NCI-H1694 treated with DMSO at 0.1 percent for 48 hours (cell line): ENCODE measurements around the gene FBXL7.

Experiments
- DNase-seq: peaks from one replicate; lab custom pipeline; 2025; lab: John Stamatoyannopoulos, UW

FBXL7 gene

DNA sequence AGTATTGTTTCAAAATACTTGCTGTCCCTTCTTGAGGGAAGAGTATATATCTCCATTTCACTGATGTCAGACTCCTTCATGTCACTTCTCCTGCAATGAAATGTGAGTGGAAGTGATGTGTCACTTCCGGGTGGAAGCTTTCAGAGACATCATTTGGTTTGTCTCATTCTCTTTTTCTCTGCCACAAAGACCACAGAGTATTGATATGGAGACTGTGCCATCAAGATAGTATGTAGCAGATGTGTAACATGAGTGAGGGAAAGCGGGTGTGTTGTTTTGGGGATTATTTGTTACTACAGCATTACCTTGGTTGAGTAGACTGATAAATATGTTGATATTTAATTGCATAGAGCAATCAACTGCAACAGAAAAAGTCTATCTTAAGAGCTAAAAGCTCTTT, 169.8 kb downstream of the FBXL7 start:
- DNase-seq, result no peak

DNA sequence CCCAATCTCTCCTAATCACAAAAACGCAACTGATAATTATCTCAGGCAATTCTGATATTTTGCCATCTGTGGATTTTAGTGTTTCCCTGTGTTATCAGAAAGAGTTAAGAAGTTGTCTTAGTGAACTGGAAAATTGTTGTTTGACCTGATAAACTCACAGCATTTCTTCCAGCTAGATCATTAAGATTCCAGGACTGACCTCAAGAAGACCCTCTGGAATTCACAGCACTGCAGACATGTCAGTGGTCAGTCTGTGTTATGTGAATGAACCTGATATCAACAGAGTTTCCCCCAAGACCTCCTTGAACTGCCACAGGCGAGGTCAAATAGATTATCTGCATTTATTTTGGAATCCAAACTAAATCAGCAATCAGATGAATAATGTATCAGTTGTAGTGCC, 174.7 kb downstream of the FBXL7 start:
- DNase-seq, result no peak

GRCh38 chr5:15676591-15676990, 176.6 kb downstream of the FBXL7 start:
- DNase-seq, result no peak

DNA sequence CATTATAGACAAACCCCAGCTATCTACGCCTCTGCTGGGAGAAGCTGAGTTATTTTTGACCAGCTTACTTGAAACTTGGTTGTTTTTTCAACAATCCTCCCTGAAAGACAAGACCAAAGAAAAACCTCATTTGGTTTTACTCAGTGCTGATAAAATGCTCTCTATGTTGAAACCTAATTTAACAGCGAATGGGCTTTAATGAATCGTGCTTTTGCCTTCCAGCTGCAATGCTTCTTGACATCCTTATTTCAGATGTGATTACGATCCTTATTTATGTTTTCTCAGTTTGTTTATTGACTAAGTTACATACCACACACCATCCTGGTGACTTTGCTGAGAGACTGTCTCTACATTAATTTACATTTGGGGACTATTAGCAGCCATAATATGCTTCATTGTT, 179.2 kb downstream of the FBXL7 start:
- DNase-seq, result no peak

DNA sequence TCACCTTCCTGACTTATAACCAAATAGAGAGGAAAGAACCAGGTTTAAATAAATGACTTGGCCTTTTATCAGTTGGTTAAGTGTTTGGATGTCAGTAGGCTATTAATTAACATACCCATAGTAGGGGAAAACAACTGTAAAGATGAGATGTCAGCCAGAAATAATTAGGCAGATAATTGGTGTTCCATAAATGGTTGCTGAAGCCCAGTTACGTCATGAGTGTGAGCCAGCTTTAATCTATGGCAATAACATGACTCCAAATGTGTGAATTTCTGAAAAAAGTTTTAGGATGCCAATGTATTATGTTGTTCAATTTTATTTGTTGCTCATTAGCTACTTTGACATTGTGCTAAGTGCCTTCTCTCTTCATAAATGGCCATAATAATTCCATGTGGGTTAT, 180.5 kb downstream of the FBXL7 start:
- no peak for DNase-seq

- DNase-seq, result no peak
Measured at GRCh38 chr5:15682122-15682521, 182.1 kb downstream of the FBXL7 start.

DNA sequence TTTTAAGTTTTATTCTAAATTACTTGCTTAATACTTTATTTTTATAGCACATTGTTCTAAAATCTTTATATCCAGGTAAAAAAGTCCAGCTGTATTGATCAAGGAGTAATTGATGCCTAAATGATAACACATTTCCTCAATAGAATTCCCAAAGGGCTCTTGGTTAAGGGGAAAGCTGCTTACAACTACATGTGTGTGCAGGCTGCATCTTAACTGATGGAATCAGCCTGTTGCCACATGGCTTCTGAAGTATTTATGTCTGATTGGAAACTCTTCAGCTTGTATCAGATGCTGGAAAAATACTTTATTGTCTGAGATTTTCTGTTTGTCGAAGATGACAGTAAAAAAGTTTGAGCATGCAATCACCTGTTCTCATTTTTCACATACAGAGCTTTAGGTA, 182.6 kb downstream of the FBXL7 start:
- DNase-seq, result no peak

GRCh38 chr5:15683332-15683731, 183.4 kb downstream of the FBXL7 start:
- no peak for DNase-seq

DNA sequence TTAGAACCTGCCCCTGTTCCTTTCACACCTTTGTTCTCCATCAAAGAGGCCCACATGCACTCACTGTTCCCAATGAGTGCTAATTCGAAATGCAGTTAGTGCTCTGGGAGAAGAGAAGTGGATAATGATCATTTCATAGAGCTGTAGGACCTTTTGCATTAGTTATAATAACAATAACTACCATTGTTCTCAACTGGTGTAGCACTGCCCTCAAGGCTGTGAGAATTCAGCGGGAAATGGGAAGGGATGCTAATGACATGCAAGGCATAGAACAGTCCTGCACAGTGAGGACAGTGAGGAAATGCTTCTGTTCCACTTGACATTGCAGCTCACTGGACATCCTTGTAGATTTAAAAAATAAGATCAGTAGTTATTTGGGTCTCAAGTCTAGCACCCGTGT, 187.4 kb downstream of the FBXL7 start:
- DNase-seq, result no peak

- no peak for DNase-seq
Measured at GRCh38 chr5:15689836-15690235, 189.9 kb downstream of the FBXL7 start.

- peak; percentile 26 for DNase-seq
Measured at GRCh38 chr5:15690611-15691010, 190.6 kb downstream of the FBXL7 start.

DNA sequence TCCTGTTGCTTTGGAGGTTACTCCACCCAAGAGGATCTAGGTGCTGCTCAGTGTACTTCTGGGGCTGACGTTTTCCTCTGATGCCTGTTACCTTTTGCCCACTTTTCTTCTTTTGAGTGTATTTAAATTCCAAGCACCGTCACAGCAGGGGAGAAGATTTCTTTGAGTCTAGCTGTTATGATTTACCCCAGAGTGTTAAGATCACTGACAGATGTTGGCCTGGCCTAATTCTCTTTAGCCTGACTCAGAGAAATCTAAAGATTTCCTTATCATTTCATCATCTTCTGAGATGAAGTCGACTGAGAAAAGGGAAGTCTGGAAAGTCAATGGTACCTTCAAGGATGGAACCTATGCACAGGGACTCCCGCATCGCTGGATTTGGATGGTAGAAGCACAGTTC, 191.5 kb downstream of the FBXL7 start:
- DNase-seq, result no peak

- DNase-seq, result no peak
Measured at GRCh38 chr5:15692706-15693381, 192.9 kb downstream of the FBXL7 start.

- no peak for DNase-seq
Measured at GRCh38 chr5:15693382-15693728, 193.4 kb downstream of the FBXL7 start.

GRCh38 chr5:15693933-15694332, 194.0 kb downstream of the FBXL7 start:
- DNase-seq, result peak; percentile 62

DNA sequence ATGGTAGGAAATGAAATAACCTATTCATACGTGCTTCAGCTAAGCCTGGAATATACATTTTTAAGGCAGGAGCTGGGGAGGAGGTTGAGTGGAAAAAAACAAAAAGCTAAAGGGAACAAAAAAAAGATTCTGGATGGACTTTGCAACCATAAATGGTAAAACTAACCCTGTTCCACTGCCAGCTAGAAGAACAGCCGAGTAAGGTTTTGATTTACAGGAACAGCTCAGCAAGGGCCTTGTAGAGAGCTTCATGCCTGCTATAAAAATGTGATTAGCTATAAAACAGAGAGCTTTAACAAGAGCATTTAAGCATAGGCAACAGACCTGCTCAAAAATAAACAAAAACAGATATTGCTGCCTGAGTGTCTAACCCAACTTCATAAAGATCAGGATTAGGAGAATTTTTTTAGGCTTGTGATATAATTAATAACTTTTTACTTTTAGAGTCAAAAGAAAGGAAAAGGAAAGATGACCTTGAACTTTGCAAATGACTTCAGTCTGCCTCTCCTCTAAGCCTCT, 194.8 kb downstream of the FBXL7 start:
- DNase-seq, result no peak

- DNase-seq, result no peak
Measured at GRCh38 chr5:15695215-15695731, 195.3 kb downstream of the FBXL7 start.

DNA sequence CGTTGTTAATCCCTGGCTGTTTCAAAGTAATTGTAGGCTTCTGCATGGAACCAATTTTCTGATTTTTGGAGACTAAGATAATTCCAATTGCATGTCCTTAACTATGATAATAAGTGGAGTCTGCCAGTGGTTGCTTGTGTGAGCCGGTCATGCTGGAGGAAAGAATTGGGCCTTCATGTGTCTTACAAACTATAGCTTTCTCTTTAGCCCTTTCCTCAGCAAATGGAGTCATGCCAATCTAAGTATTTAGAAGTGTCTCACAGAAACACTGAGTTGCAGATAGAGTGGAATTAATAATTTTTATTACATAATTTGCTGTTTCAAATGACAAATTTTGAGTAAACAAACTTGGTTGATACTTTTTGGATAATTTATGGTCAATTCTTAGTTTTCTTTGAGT, 200.4 kb downstream of the FBXL7 start:
- DNase-seq, result no peak

DNA sequence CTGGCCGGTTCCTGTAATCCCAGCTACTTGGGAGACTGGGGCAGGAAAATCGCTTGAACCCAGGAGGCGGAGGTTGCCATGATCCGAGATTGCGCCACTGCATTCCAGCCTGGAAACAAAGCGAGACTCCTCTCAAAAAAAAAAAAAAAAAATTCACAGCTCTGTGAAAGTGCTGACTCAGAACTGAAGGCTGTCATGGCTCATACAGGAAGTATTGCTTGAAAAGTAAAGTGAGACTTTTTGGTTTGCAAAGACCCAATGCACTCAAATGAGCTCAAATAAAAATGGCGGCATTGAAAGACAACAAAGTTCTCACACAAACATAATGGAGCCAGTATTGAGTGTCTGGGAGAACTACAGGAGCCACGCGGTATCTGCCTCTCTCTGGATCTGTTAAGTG, 202.1 kb downstream of the FBXL7 start:
- DNase-seq, result no peak

GRCh38 chr5:15703901-15704300, 203.9 kb downstream of the FBXL7 start:
- DNase-seq, result no peak

DNA sequence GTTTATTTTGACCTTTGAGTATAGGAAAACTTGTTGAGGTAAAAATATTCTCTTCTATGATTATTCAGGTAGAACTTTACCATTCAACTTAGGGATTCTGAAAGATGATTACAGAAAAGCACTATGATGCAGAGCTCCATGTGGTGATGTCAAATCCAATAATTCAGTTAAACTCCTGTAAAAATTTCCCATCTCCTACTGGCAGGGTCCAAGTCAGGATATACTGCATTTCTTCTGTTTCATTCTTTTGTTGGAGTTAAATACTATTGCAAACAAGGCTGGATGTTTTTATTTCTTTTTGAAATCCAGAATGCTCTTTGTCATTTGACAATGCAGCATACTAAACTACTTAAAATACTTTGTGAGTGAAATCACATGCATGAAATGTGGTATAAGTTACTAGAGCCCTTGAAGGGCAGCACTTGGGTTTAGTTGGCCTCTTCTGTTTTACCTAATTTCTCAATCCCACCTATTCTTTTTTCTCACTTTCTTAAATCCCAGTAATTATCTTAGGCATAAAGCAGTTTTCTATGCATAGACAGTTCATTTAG, 204.5 kb downstream of the FBXL7 start:
- DNase-seq, result no peak

DNA sequence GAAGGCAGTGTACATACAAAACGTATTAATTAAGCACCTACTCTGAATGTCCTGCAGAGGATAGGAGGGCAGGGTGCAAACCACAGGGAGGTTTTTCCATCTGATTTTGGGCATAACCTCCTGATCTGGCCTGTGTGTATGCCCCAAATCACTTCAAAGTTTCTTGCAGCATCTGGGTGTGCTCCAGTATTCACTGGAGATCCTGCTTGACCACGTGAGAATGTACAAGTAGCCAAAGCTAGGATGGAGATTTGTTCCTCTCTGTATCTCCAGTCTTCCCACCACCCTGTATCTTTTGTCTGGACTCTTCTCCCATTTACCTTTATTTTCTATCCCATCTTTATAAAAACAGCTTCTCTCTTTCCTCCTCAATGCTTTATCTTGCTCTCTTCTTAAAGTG, 207.7 kb downstream of the FBXL7 start:
- no peak for DNase-seq

DNA sequence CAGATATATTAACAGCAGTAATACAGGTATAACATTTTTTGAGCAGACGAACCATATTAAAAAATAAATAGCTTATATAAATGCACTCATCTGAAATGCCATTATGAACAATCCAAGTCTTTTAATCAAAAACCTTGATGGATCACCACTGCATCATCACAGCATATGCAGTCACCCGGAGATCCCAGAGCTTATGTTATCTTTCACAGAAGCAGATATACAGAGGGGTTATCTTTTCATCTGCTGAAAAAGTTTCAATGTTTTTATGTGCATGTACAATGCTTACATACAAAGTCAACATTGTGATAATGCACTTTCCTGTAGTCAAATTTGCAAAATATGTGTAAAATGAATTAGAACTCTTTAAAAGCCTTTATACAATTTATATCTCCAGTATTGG, 211.9 kb downstream of the FBXL7 start:
- no peak for DNase-seq

GRCh38 chr5:15715535-15715934, 215.6 kb downstream of the FBXL7 start:
- DNase-seq, result no peak
